Measurements from ENCODE around the gene ADCY9. TPM values are rescaled to one million over a fixed set of nuclear protein-coding genes. Genes with fewer than 3 reads are reported as not detected.
A peak's percentile ranks its signal among the peaks of the same experiment; 100 is the strongest.

ADCY9 gene
- total and polyA plus RNA-seq, 2 donors from 2014 or later, result 6.8 to 23.7 TPM

DNA sequence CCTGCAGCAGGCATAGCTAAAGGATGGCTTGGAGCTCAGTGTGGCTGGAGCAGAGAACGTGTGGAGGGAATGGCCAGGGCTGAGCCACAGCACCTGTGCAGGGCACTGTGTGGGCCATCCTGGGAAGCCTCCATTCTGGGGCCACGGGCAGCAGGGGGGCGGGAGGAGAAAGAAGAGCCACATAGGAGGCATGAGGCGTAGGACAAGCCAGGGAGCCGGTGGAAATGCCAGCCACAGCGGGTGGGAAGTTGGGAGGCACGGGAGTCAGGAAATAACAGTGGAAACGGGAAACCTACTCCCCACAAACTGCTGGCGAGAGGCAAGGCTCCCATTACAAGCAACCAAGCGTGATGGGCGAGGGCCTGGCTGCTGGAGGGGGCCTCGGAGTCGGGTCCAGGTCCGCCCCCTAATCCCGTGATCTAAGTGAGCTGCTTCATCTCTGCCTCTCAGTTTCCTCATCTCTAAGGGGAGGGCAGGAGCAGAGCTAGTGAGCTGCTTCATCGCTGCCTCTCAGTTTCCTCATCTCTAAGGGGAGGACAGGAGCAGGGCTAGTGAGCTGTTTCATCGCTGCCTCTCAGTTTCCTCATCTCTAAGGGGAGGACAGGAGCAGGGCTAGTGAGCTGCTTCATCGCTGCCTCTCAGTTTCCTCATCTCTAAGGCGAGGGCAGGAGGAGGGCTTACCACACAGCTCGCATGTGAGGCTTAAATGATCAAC lies 104.9 kb downstream of the ADCY9 start:
- no peaks in the 10 kb centered on the region for H3K9me3 ChIP-seq (ENCODE audit: control insufficient read depth in 2 of 3, insufficient read depth in 1 of 3, low read length in 3 of 3)
- no peak for FAIRE-seq
- intact Hi-C loops (cut with DNase I), result no loop called here
- peak; percentile 62 to 78 (median 73) for DNase-seq
- H3K27ac ChIP-seq (ENCODE audit: low read depth in 2 of 2, low read length in 2 of 2), result peak overlapping the region; percentile 69 to 85
- peak overlapping the region in 1 of 3 donors; percentile 41 for H3K4me3 ChIP-seq (ENCODE audit: low read length in 3 of 3)
- TF ChIP-seq CTCF (IDR thresholded peaks at IDR 0.05; ENCODE audit: borderline replicate concordance, extremely low read depth, insufficient read depth), result no peak
- H3K27me3 ChIP-seq (ENCODE audit: control insufficient read depth, insufficient read depth, low read length), result no peaks in the 10 kb centered on the region
- H3K36me3 ChIP-seq (ENCODE audit: control insufficient read depth in 2 of 3, insufficient read depth in 3 of 3, low read length in 3 of 3), result no peaks in the 10 kb centered on the region
- peaks cover 0 to 31% (median 23%) of the 10 kb centered on the region in 3 donors for H3K4me1 ChIP-seq (ENCODE audit: control insufficient read depth in 2 of 3, insufficient read depth in 2 of 3, low read depth in 1 of 3, low read length in 3 of 3)
- H3K9ac ChIP-seq (ENCODE audit: low read length in 3 of 3), result no peak overlapping the region

- H3K9ac ChIP-seq (ENCODE audit: low read length in 3 of 3), result peak overlapping the region in 1 of 3 donors; percentile 23
- TF ChIP-seq CTCF (IDR thresholded peaks at IDR 0.05; ENCODE audit: borderline replicate concordance, extremely low read depth, insufficient read depth), result no peak
- no peaks in the 10 kb centered on the region for H3K27me3 ChIP-seq (ENCODE audit: control insufficient read depth, insufficient read depth, low read length)
- peak overlapping the region; percentile 69 to 85 for H3K27ac ChIP-seq (ENCODE audit: low read depth in 2 of 2, low read length in 2 of 2)
- H3K4me1 ChIP-seq (ENCODE audit: control insufficient read depth in 2 of 3, insufficient read depth in 2 of 3, low read depth in 1 of 3, low read length in 3 of 3), result peaks cover 0 to 25% (median 20%) of the 10 kb centered on the region in 3 donors
- H3K36me3 ChIP-seq (ENCODE audit: control insufficient read depth in 2 of 3, insufficient read depth in 3 of 3, low read length in 3 of 3), result no peaks in the 10 kb centered on the region
- intact Hi-C loops (cut with DNase I), result no loop called here
- no peak for FAIRE-seq
- peak overlapping the region in 2 of 3 donors; percentile 5 to 35 for H3K4me3 ChIP-seq (ENCODE audit: low read length in 3 of 3)
- peak in 1 of 5 donors; percentile 66 for DNase-seq
- no peaks in the 10 kb centered on the region for H3K9me3 ChIP-seq (ENCODE audit: control insufficient read depth in 2 of 3, insufficient read depth in 1 of 3, low read length in 3 of 3)
These were observed 105.8 kb downstream of the ADCY9 start for GRCh38 chr16:4010225-4011158.

- intact Hi-C loops (cut with DNase I), result no loop called here
These were observed 107.1 kb downstream of the ADCY9 start for GRCh38 chr16:4009177-4009576.

More at GRCh38 chr16:4009177-4009576, 107.1 kb downstream of the ADCY9 start:
- H3K36me3 ChIP-seq (ENCODE audit: control insufficient read depth in 2 of 3, insufficient read depth in 3 of 3, low read length in 3 of 3), result no peaks in the 10 kb centered on the region
- no peak overlapping the region for H3K9ac ChIP-seq (ENCODE audit: low read length in 3 of 3)
- H3K9me3 ChIP-seq (ENCODE audit: control insufficient read depth in 2 of 3, insufficient read depth in 1 of 3, low read length in 3 of 3), result no peaks in the 10 kb centered on the region
- peaks cover 0 to 22% (median 20%) of the 10 kb centered on the region in 3 donors for H3K4me1 ChIP-seq (ENCODE audit: control insufficient read depth in 2 of 3, insufficient read depth in 2 of 3, low read depth in 1 of 3, low read length in 3 of 3)
- FAIRE-seq (no peak), DNase-seq (peak in 1 of 5 donors; percentile 6)
- H3K27ac ChIP-seq (ENCODE audit: low read depth in 2 of 2, low read length in 2 of 2), result peak overlapping the region in 1 of 2 donors; percentile 69
- H3K27me3 ChIP-seq (ENCODE audit: control insufficient read depth, insufficient read depth, low read length), result no peaks in the 10 kb centered on the region
- H3K4me3 ChIP-seq (ENCODE audit: low read length in 3 of 3), result no peak overlapping the region
- no peak for TF ChIP-seq CTCF (IDR thresholded peaks at IDR 0.05; ENCODE audit: borderline replicate concordance, extremely low read depth, insufficient read depth)

Measured in kidney (tissue), 14 donors.